ENCODE measurements around the gene NSG1. TPM values are rescaled to one million over a fixed set of nuclear protein-coding genes. Genes with fewer than 3 reads are reported as not detected.

Gene NSG1
- total and polyA plus RNA-seq, 2 experiments from 2014 or later = 30.2 to 70.1 TPM

DNA sequence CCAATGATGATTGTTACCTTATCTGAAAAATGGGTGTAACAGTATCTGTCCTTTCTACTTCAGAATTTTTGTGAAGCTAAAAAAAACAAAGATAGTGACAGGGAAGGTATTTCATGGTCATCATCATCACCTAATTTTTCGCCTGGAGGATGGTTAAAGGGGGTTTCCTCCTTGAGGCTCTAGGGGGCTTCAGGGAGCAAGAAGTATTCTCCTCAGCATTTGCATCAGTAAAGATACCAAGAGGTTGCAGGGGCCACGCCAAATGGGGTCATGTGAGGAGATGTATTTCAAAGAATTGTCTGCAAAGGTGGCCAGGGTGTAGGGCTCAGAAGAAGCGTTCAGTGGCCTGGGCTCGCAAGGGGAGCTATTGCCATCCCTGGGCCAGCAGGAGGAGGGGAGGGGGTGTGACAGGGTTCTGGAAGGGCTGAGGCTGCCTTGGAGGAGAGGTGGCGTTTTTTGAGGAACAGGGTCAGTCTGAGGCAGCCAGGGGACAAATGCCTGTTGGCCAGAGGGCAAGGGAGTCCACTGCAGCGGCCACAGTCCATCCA lies 7.3 kb upstream of the NSG1 start:
- Histone ChIP-seq H3K27me3 (peaks cover 24% of the 10 kb centered on the region), H3K79me2 (no peaks in the 10 kb centered on the region), H3K4me3 (no peak overlapping the region), H3K36me3 (replicated peaks; ENCODE audit: insufficient read depth, low read depth) (no peaks in the 10 kb centered on the region), H2AFZ (no peak overlapping the region), H3K4me2 (no peak overlapping the region), H3K27ac (no peak overlapping the region), H3K9me2 (replicated peaks; ENCODE audit: insufficient read depth) (no peaks in the 10 kb centered on the region), H3K9me3 (ENCODE audit: low read depth) (no peaks in the 10 kb centered on the region), H4K20me1 (ENCODE audit: insufficient read depth, poor library complexity, severe bottlenecking) (no peaks in the 10 kb centered on the region), H3K4me1 (ENCODE audit: insufficient read depth) (no peaks in the 10 kb centered on the region)
- no peak for DNase-seq (ENCODE audit: low spot score)
- TF ChIP-seq EZH2phosphoT487 (IDR thresholded peaks at IDR 0.05; ENCODE audit: low read depth, severe bottlenecking, unreplicated experiment) (no peak), EZH2 (IDR thresholded peaks at IDR 0.05; ENCODE audit: borderline replicate concordance) (no peak)
- TF ChIP-seq, protein P1, sequence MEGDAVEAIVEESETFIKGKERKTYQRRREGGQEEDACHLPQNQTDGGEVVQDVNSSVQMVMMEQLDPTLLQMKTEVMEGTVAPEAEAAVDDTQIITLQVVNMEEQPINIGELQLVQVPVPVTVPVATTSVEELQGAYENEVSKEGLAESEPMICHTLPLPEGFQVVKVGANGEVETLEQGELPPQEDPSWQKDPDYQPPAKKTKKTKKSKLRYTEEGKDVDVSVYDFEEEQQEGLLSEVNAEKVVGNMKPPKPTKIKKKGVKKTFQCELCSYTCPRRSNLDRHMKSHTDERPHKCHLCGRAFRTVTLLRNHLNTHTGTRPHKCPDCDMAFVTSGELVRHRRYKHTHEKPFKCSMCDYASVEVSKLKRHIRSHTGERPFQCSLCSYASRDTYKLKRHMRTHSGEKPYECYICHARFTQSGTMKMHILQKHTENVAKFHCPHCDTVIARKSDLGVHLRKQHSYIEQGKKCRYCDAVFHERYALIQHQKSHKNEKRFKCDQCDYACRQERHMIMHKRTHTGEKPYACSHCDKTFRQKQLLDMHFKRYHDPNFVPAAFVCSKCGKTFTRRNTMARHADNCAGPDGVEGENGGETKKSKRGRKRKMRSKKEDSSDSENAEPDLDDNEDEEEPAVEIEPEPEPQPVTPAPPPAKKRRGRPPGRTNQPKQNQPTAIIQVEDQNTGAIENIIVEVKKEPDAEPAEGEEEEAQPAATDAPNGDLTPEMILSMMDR (IDR thresholded peaks at IDR 0.05; ENCODE audit: poor library complexity) = no peak
- 76% methylated on average over 6 of the region's 6 CpGs for WGBS (ENCODE audit: low lambda C conversion rate, missing lambda C conversion rate)

DNA sequence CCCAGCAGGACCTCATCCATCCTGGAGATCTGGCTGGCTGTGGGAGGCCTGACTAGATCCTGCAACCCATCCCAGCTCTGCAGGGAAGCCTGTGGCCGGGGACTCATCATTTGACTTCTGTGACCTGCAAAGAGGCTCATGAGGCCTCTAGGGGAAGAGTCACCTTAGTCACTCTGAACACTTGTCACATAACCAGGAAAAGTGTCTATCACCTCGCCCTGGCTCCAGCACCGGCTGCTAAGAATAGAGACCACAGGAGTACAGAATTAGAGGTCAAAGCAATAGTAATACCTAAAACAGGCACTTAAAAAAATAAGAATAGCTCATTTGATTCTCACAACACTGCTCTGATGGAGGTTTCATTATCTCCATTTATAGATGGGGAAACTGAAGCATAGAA lies 3.8 kb upstream of the NSG1 start:
- Histone ChIP-seq H3K36me3 (replicated peaks; ENCODE audit: insufficient read depth, low read depth) (no peaks in the 10 kb centered on the region), H3K79me2 (no peaks in the 10 kb centered on the region), H3K4me2 (no peak overlapping the region), H3K27ac (no peak overlapping the region), H3K27me3 (peaks cover 54% of the 10 kb centered on the region), H2AFZ (no peak overlapping the region), H4K20me1 (ENCODE audit: insufficient read depth, poor library complexity, severe bottlenecking) (no peaks in the 10 kb centered on the region), H3K9me2 (replicated peaks; ENCODE audit: insufficient read depth) (no peaks in the 10 kb centered on the region), H3K9me3 (ENCODE audit: low read depth) (no peaks in the 10 kb centered on the region), H3K4me1 (ENCODE audit: insufficient read depth) (peaks cover 5% of the 10 kb centered on the region), H3K4me3 (no peak overlapping the region)
- DNase-seq (ENCODE audit: low spot score) = no peak
- 77% methylated on average over 3 of the region's 3 CpGs for WGBS (ENCODE audit: low lambda C conversion rate, missing lambda C conversion rate)
- TF ChIP-seq EZH2phosphoT487 (IDR thresholded peaks at IDR 0.05; ENCODE audit: low read depth, severe bottlenecking, unreplicated experiment) (no peak), EZH2 (IDR thresholded peaks at IDR 0.05; ENCODE audit: borderline replicate concordance) (no peak)
- TF ChIP-seq, protein P1 (IDR thresholded peaks at IDR 0.05; ENCODE audit: poor library complexity) = no peak

DNA sequence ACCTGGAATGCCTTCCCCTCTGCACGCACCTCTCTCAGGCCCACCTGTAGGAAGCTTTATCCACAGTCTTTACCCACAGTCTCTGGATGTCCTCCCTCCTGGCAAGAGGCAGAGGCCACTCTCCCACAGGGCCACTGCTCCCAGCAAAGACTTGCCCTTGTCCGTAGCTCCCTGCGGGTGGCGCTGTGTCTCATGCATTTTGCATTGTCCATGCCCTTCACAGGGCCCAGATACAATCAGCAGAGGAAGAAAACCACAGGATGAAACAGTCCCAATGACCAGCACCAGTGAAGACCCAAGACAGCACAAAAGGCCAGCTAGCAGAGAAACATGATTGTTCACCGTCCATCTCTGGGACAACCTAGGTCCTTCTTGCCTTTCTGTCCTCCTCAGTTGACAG lies 2.1 kb upstream of the NSG1 start:
- no peaks in the 10 kb centered on the region for H3K9me3 ChIP-seq (ENCODE audit: low read depth)

More for the DNA sequence above, 2.1 kb upstream of the NSG1 start:
- H3K79me2 ChIP-seq = no peaks in the 10 kb centered on the region
- DNase-seq (ENCODE audit: low spot score) = no peak
- no peak overlapping the region for H3K27ac ChIP-seq
- H4K20me1 ChIP-seq (ENCODE audit: insufficient read depth, poor library complexity, severe bottlenecking) = no peaks in the 10 kb centered on the region
- H3K4me3 ChIP-seq = no peak overlapping the region
- TF ChIP-seq, protein P1 (IDR thresholded peaks at IDR 0.05; ENCODE audit: poor library complexity) = peak; percentile 24
- no peak for TF ChIP-seq EZH2phosphoT487 (IDR thresholded peaks at IDR 0.05; ENCODE audit: low read depth, severe bottlenecking, unreplicated experiment)
- no peaks in the 10 kb centered on the region for H3K9me2 ChIP-seq (replicated peaks; ENCODE audit: insufficient read depth)
- peaks cover 5% of the 10 kb centered on the region for H3K4me1 ChIP-seq (ENCODE audit: insufficient read depth)
- H3K36me3 ChIP-seq (replicated peaks; ENCODE audit: insufficient read depth, low read depth) = no peaks in the 10 kb centered on the region
- 37% methylated on average over 5 of the region's 5 CpGs for whole genome bisulfite sequencing (ENCODE audit: low lambda C conversion rate, missing lambda C conversion rate)
- H3K4me2 ChIP-seq = no peak overlapping the region
- no peak overlapping the region for H2AFZ ChIP-seq
- H3K27me3 ChIP-seq = peaks cover 64% of the 10 kb centered on the region
